ENCODE measurements around the gene ALPL. TPM values are rescaled to one million over a fixed set of nuclear protein-coding genes. Genes with fewer than 3 reads are reported as not detected.

Gene ALPL
- total RNA-seq, 1 donor from 2014 or later: 10.2 TPM

GRCh38 chr1:21594501-21594900 is 85.3 kb downstream of the ALPL start:
- Histone ChIP-seq H3K4me3 (no peak overlapping the region), H3K27me3 (ENCODE audit: low read depth) (peaks cover 54% of the 10 kb centered on the region), H3K4me1 (no peaks in the 10 kb centered on the region), H3K36me3 (no peaks in the 10 kb centered on the region), H3K9me3 (replicated peaks) (no peaks in the 10 kb centered on the region), H3K27ac (replicated peaks) (no peak overlapping the region)
- no peak for DNase-seq
- intact Hi-C loops (cut with micrococcal nuclease): no loop called here
- no peak for TF ChIP-seq CTCF (IDR thresholded peaks at IDR 0.05; ENCODE audit: borderline replicate concordance)

GRCh38 chr1:21594935-21595897 is 86.0 kb downstream of the ALPL start:
- peak; percentile 59 for DNase-seq
- intact Hi-C loops (cut with micrococcal nuclease): no loop called here
- TF ChIP-seq CTCF (IDR thresholded peaks at IDR 0.05; ENCODE audit: borderline replicate concordance): peak; percentile 72
- H3K27ac ChIP-seq (replicated peaks): no peak overlapping the region
- H3K9me3 ChIP-seq (replicated peaks): no peaks in the 10 kb centered on the region
- no peaks in the 10 kb centered on the region for H3K36me3 ChIP-seq
- no peaks in the 10 kb centered on the region for H3K4me1 ChIP-seq
- H3K27me3 ChIP-seq (ENCODE audit: low read depth): peaks cover 55% of the 10 kb centered on the region
- no peak overlapping the region for H3K4me3 ChIP-seq

- Histone ChIP-seq H3K4me3 (no peak overlapping the region), H3K4me1 (no peaks in the 10 kb centered on the region), H3K27me3 (ENCODE audit: low read depth) (peaks cover 51% of the 10 kb centered on the region), H3K36me3 (no peaks in the 10 kb centered on the region), H3K27ac (replicated peaks) (no peak overlapping the region), H3K9me3 (replicated peaks) (no peaks in the 10 kb centered on the region)
- DNase-seq: no peak
- intact Hi-C loops (cut with micrococcal nuclease): no loop called here
- TF ChIP-seq CTCF (IDR thresholded peaks at IDR 0.05; ENCODE audit: borderline replicate concordance): no peak
These were observed 87.0 kb downstream of the ALPL start for GRCh38 chr1:21596174-21596573.

- Histone ChIP-seq H3K27me3 (ENCODE audit: low read depth) (peaks cover 51% of the 10 kb centered on the region), H3K4me1 (no peaks in the 10 kb centered on the region), H3K27ac (replicated peaks) (no peak overlapping the region), H3K36me3 (no peaks in the 10 kb centered on the region), H3K4me3 (no peak overlapping the region), H3K9me3 (replicated peaks) (no peaks in the 10 kb centered on the region)
- DNase-seq: no peak
- intact Hi-C loops (cut with micrococcal nuclease): no loop called here
- no peak for TF ChIP-seq CTCF (IDR thresholded peaks at IDR 0.05; ENCODE audit: borderline replicate concordance)
These were observed 87.4 kb downstream of the ALPL start for GRCh38 chr1:21596628-21597027.

GRCh38 chr1:21597753-21598152 is 88.5 kb downstream of the ALPL start:
- H3K9me3 ChIP-seq (replicated peaks): no peaks in the 10 kb centered on the region
- no peak for TF ChIP-seq CTCF (IDR thresholded peaks at IDR 0.05; ENCODE audit: borderline replicate concordance)
- intact Hi-C loops (cut with micrococcal nuclease): no loop called here
- no peak for DNase-seq
- H3K36me3 ChIP-seq: no peaks in the 10 kb centered on the region
- H3K27ac ChIP-seq (replicated peaks): no peak overlapping the region
- no peak overlapping the region for H3K4me3 ChIP-seq
- no peaks in the 10 kb centered on the region for H3K4me1 ChIP-seq
- H3K27me3 ChIP-seq (ENCODE audit: low read depth): peaks cover 53% of the 10 kb centered on the region

Data from left ventricle myocardium inferior (tissue), 1 donor.